ENCODE data around the gene TCF20.

Gene TCF20

DNA sequence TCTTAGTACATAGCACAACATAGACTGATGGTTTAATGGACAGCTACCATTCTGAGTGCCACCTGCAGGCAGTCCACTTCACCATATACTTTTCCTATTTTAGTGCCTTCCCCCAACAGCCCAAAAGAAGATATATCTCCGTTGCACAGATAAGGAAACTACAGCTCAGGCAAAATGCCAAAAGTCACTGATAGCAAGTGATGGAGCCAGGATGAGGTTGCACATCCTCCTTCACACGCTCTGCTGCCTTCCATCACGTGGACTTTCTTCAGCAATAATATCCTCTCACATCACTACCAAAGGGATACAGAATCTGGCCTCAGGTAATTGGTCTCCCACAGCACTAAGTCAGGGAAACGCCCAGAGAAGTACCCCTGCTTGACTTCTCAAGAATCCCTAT, 7.5 kb downstream of the TCF20 start:
- H3K4me3 ChIP-seq (ENCODE audit: low read depth, low read length): no peak overlapping the region
- TF ChIP-seq, protein P1, sequence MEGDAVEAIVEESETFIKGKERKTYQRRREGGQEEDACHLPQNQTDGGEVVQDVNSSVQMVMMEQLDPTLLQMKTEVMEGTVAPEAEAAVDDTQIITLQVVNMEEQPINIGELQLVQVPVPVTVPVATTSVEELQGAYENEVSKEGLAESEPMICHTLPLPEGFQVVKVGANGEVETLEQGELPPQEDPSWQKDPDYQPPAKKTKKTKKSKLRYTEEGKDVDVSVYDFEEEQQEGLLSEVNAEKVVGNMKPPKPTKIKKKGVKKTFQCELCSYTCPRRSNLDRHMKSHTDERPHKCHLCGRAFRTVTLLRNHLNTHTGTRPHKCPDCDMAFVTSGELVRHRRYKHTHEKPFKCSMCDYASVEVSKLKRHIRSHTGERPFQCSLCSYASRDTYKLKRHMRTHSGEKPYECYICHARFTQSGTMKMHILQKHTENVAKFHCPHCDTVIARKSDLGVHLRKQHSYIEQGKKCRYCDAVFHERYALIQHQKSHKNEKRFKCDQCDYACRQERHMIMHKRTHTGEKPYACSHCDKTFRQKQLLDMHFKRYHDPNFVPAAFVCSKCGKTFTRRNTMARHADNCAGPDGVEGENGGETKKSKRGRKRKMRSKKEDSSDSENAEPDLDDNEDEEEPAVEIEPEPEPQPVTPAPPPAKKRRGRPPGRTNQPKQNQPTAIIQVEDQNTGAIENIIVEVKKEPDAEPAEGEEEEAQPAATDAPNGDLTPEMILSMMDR (IDR thresholded peaks at IDR 0.05; ENCODE audit: borderline replicate concordance, insufficient read depth, low read depth, low read length): no peak

DNA sequence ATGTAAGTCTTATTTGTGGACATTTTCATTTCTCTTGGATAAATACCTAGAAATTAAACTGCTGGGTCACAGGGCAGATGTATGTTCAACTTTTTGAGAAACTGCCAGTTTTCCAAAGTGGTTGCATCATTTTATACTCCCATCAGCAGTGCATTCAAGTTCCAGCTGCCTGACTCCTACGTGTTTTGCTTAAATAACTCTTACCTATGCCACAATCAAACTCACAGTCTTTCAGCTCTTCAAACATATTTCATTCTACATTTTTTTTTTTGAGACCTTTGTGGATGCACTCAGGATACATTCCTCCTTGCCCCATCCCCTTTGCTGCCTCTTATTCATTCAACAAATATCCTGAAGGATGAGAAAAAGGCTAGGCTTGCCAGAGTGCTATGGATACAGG, 9.2 kb downstream of the TCF20 start:
- TF ChIP-seq, protein P1 (IDR thresholded peaks at IDR 0.05; ENCODE audit: borderline replicate concordance, insufficient read depth, low read depth, low read length): no peak
- H3K4me3 ChIP-seq (ENCODE audit: low read depth, low read length): no peak overlapping the region

DNA sequence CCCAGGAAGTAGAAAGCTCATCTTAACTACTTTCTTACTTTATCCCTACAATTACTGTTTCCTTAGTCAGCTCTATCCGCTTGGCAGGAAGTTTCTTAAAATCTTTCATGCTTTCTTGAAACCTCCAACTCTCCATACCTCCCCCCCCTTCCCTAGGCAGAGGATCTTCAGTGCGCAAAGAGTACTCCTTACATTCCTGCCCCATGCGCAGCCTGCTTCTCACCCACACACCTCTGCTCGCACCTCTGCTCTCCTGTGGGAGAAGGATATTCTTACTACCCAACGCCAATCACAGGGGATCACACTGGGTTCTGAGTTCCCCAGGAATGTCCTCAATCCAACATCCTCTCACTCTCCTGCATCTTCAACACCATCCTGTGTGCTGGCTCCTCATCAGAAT, 12.3 kb downstream of the TCF20 start:
- no peak overlapping the region for H3K4me3 ChIP-seq (ENCODE audit: low read depth, low read length)
- TF ChIP-seq, protein P1 (IDR thresholded peaks at IDR 0.05; ENCODE audit: borderline replicate concordance, insufficient read depth, low read depth, low read length): no peak

DNA sequence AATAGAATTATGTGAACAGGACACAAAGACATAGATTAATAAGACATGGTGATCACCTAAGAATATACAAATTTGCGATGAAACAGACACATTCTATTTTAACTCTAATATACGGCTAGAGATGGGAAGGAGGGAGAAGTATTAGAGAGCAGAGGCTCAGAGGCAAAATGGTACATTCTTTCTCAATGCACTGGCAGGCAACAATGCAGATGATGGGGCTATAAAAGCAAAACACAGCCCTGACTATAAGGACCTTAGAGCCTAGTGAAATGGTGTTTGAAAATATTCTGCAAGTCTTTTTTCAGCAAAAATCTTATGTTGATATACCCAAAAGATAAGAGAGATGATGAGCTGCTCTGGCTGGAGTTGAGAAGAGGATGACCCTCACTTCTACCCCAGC, 13.1 kb downstream of the TCF20 start:
- TF ChIP-seq, protein P1 (IDR thresholded peaks at IDR 0.05; ENCODE audit: borderline replicate concordance, insufficient read depth, low read depth, low read length): no peak
- no peak overlapping the region for H3K4me3 ChIP-seq (ENCODE audit: low read depth, low read length)

DNA sequence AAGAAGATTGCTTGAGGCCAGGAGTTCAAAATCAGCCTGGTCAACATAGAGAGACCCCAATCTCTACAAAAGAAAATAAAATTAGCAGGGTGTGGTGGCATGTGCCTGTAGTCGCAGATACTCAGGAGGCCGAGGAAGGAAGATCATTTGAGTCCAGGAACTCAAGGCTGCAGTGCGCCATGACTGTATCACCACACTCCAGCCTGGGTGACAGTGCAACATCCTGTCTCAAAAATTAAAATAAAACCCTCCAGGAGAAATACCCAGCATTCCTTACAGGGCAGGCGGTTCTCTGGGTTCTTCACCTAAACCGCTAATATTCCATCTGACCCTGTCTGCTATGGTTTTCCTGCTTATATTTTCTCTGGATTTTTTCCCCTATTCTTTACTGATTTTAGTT, 13.5 kb downstream of the TCF20 start:
- H3K4me3 ChIP-seq (ENCODE audit: low read depth, low read length): no peak overlapping the region
- TF ChIP-seq, protein P1 (IDR thresholded peaks at IDR 0.05; ENCODE audit: borderline replicate concordance, insufficient read depth, low read depth, low read length): no peak

DNA sequence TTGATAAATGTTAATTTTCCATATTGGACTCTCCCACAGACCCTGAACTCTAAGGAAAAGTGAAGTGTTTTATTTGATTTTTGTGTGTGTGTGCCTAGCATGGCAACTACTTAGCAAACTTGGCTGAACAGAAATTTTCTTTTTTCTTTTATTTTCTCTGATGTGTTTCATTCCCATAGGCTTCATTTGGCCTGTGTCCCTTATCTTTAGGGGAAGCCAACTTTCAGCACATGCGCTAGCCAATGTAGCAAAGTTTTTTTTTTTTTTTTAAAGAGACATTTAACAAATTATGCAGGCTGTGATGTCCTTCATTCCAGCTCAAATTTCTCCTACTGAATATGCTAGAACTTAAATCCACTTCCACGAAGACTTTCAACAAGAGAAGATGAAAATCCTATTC, 14.2 kb downstream of the TCF20 start:
- TF ChIP-seq, protein P1 (IDR thresholded peaks at IDR 0.05; ENCODE audit: borderline replicate concordance, insufficient read depth, low read depth, low read length): no peak

DNA sequence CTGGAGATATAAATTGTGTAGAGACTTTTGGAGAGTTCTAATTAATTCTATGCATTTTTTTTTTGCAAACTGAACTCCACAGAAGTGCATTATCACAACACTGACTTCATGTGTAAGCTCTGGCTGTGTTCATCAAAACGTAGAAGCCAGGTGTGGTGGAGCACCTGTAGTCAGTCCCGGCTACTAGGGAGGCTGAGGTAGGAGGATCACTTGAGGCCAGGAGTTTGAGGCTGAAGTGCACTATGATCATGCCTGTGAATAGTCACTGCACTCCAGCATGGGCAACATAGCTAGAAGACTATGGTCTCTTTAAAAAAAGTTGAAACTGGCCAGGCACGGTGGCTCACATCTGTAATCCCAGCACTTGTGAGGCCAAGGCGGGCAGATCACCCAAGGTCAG, 20.6 kb downstream of the TCF20 start:
- TF ChIP-seq, protein P1 (IDR thresholded peaks at IDR 0.05; ENCODE audit: borderline replicate concordance, insufficient read depth, low read depth, low read length): no peak

More for the DNA sequence above, 14.2 kb downstream of the TCF20 start:
- no peak overlapping the region for H3K4me3 ChIP-seq (ENCODE audit: low read depth, low read length)

More for the DNA sequence above, 20.6 kb downstream of the TCF20 start:
- H3K4me3 ChIP-seq (ENCODE audit: low read depth, low read length): no peak overlapping the region

Measured in GM12875 (cell line).